Lung (tissue), 12 donors: ENCODE measurements around the gene ROS1. TPM values are rescaled to one million over a fixed set of nuclear protein-coding genes. Genes with fewer than 3 reads are reported as not detected.

ENCODE experiments used
- ATAC-seq: fragments of 200-7000 bp; cut with Tn5 transposase; one replicate; pipeline ENCODE4 v1.9.1; 2020; ENCODE audit warnings: moderate number of reproducible peaks; ENCODE audit not compliant: insufficient read depth, low FRiP score
- DNase-seq, 3 donors: peaks; one replicate each; pipeline ENCODE4 v3.0.0-alpha.2; 2013 to 2017
- H3K27ac ChIP-seq, 2 donors: one replicate each; pipeline ENCODE4 v1.5.1; 2013; ENCODE audit warnings: mild to moderate bottlenecking in 2 of 2, moderate library complexity in 2 of 2, control low read depth in 1 of 2, inconsistent platforms in 1 of 2, low read depth in 1 of 2, low read length in 1 of 2
- H3K27me3 ChIP-seq, 3 donors: one replicate each; pipeline ENCODE4 v1.5.1; 2013; ENCODE audit warnings: low read length in 2 of 3; ENCODE audit not compliant: control insufficient read depth in 3 of 3, insufficient read depth in 3 of 3
- H3K36me3 ChIP-seq, 4 donors: one replicate each; pipeline ENCODE4 v1.5.1; 2013; ENCODE audit warnings: low read length in 4 of 4, mild to moderate bottlenecking in 1 of 4, moderate library complexity in 1 of 4; ENCODE audit not compliant: control insufficient read depth in 4 of 4, insufficient read depth in 4 of 4
- H3K4me1 ChIP-seq, 5 donors: one replicate each; pipeline ENCODE4 v1.5.1; 2013; ENCODE audit warnings: low read length in 5 of 5, mild to moderate bottlenecking in 2 of 5, moderate library complexity in 1 of 5; ENCODE audit not compliant: control insufficient read depth in 5 of 5, insufficient read depth in 5 of 5
- H3K4me3 ChIP-seq: one replicate; pipeline ENCODE4 v1.5.1; 2013; ENCODE audit warnings: mild to moderate bottlenecking, control low read depth, moderate library complexity
- H3K9ac ChIP-seq, 2 donors: one replicate each; pipeline ENCODE4 v1.5.1; 2013; ENCODE audit warnings: low read length in 2 of 2, control low read depth in 1 of 2; ENCODE audit not compliant: insufficient read depth in 1 of 2
- H3K9me3 ChIP-seq, 4 donors: one replicate each; pipeline ENCODE4 v1.5.1; 2013; ENCODE audit warnings: low read length in 3 of 4, mild to moderate bottlenecking in 1 of 4, moderate library complexity in 1 of 4; ENCODE audit not compliant: control insufficient read depth in 4 of 4, insufficient read depth in 3 of 4
- WGBS, 2 donors: extraction: QIAGEN DNeasy Blood & Tissue Kit; methylation state at CpG; one replicate each; pipeline ENCODE4 v1.1.7; 2013; 5-methylcytosine and 5-hydroxymethylcytosine counted together
- polyA plus RNA-seq, 2 donors: library from polyadenylated mRNA; stranded (reverse); fragments of 200-250 nt; gene quantifications; one replicate each; pipeline ENCODE4 v1.2.1, GENCODE V29; 2013
- total RNA-seq, 2 donors: library from RNA; depleted of rRNA in 1 of 2; stranded (reverse); fragments of >200 nt in 1 of 2; gene quantifications; one replicate each; pipeline ENCODE4 v1.2.1, GENCODE V29; 2014 to 2021
- TF ChIP-seq, protein P1 (sequence below): IDR thresholded peaks from 2 replicates; pipeline ENCODE4 v1.5.1; 2012; ENCODE audit warnings: mild to moderate bottlenecking; ENCODE audit errors: control extremely low read depth, extremely low read depth
- donor health status: control.
- donor health status: control.
- donor health status: Bipolar disorder and iron deficiency.
- donor health status: healthy.
- donor health status: DM: yes; HTN: yes; CAD: no.

The ROS1 gene
- total and polyA plus RNA-seq, 4 donors: 15.5 to 263 (median 59.4) TPM

DNA sequence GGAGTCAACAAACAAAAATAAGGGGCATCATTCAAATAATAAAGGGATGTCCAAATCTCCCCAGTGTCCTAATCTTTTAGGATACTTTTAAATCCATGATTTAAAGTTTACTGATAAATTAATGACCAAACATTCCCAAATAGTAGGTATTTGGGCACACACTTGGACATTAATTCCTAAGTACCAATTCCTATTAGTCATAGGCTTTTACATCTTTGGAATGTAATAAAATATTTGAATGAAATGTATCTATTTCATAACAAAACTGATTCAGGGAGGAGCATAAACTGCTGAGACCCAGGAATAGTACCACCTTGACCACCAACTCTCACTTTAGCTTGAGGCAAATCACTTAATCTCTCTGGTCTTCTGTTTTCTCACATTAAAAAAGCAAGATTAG lies 116.1 kb downstream of the ROS1 start:
- H3K9ac ChIP-seq: no peak overlapping the region

DNA sequence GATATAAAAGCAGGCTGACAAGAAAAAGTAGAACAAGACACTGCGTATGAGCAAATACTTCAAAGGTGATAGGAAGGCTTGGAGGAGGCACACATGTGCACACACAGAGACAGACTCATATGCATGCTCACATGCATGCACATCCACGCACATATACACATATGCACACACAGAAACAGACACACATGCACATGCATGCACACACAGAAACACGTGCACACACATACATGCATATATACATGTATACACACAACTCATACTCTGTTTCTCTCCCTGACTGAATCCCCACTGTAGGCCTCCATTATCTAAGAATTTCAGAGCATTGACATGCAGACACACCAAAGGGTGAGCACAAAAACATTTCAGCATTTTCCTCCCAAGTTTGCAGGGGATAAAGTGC lies 116.7 kb downstream of the ROS1 start:
- 83 to 84% methylated on average over 3 of the region's 3 CpGs for WGBS, 2 donors
- no peak overlapping the region for H3K9ac ChIP-seq

More for the DNA sequence above, 116.1 kb downstream of the ROS1 start:
- Histone ChIP-seq H3K27me3 (no peaks in the 10 kb centered on the region), H3K27ac (no peak overlapping the region), H3K4me3 (no peak overlapping the region), H3K36me3 (no peaks in the 10 kb centered on the region), H3K4me1 (no peaks in the 10 kb centered on the region), H3K9me3 (no peaks in the 10 kb centered on the region)
- DNase-seq: no peak
- TF ChIP-seq, protein P1, sequence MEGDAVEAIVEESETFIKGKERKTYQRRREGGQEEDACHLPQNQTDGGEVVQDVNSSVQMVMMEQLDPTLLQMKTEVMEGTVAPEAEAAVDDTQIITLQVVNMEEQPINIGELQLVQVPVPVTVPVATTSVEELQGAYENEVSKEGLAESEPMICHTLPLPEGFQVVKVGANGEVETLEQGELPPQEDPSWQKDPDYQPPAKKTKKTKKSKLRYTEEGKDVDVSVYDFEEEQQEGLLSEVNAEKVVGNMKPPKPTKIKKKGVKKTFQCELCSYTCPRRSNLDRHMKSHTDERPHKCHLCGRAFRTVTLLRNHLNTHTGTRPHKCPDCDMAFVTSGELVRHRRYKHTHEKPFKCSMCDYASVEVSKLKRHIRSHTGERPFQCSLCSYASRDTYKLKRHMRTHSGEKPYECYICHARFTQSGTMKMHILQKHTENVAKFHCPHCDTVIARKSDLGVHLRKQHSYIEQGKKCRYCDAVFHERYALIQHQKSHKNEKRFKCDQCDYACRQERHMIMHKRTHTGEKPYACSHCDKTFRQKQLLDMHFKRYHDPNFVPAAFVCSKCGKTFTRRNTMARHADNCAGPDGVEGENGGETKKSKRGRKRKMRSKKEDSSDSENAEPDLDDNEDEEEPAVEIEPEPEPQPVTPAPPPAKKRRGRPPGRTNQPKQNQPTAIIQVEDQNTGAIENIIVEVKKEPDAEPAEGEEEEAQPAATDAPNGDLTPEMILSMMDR: no peak
- no peak for ATAC-seq

DNA sequence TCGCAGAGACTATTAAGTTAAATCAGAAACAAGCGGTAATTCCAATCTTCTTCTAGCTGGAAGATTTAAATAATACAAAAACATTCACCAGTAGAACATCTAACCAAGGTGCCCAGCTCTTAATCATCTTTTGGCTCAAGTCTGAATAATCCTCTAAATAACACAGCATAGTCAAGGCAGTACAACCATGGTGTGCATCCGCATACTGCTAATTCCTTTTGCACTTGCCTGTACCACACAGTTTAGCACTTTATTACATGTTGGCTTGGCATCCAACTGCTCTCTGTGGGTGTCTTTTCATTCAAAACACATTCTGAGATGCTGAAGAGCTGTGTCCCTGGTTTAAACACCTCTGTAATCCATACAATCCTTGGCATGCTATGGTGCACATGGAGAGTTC lies 118.1 kb downstream of the ROS1 start:
- WGBS, 2 donors: 73 to 93% methylated on average over 3 of the region's 3 CpGs
- H3K9me3 ChIP-seq: no peaks in the 10 kb centered on the region
- H3K4me3 ChIP-seq: no peak overlapping the region
- no peak for ATAC-seq
- no peaks in the 10 kb centered on the region for H3K27me3 ChIP-seq
- no peak overlapping the region for H3K27ac ChIP-seq
- no peak overlapping the region for H3K9ac ChIP-seq
- no peaks in the 10 kb centered on the region for H3K36me3 ChIP-seq
- no peak for DNase-seq
- TF ChIP-seq, protein P1: no peak
- no peaks in the 10 kb centered on the region for H3K4me1 ChIP-seq

More for the DNA sequence above, 116.7 kb downstream of the ROS1 start:
- H3K4me3 ChIP-seq: no peak overlapping the region
- H3K27ac ChIP-seq: no peak overlapping the region
- no peaks in the 10 kb centered on the region for H3K27me3 ChIP-seq
- no peaks in the 10 kb centered on the region for H3K36me3 ChIP-seq
- TF ChIP-seq, protein P1: no peak
- no peak for DNase-seq
- H3K4me1 ChIP-seq: no peaks in the 10 kb centered on the region
- no peaks in the 10 kb centered on the region for H3K9me3 ChIP-seq
- no peak for ATAC-seq

DNA sequence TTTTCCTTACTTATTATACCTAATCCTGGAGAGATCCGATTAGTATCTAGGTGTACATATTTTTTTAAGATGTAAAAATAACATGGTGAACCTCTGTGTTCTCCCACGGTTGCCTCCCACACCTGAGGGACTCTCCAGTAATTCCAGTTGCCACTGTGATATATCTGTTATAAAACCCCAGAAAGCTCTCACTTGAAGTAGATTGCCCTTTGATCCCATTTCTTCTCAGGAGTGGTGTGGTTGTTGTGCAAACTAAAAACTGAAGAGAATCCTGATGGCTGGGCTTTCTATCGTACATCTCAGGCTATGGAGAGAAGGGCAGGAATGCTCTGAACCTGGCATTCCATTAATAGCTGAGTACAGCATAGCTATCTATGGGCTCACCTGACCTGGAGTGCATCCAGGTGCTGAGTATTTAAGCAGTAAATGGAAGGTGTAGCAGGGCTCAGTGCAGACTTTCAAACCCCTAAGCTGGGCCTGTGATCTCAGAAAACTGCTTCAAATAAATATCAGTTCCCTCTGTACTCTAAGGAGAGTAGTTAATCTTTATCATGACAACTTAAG lies 119.4 kb downstream of the ROS1 start:
- Histone ChIP-seq H3K27me3 (no peaks in the 10 kb centered on the region), H3K36me3 (no peaks in the 10 kb centered on the region), H3K4me3 (no peak overlapping the region), H3K9ac (no peak overlapping the region), H3K4me1 (no peaks in the 10 kb centered on the region), H3K27ac (no peak overlapping the region), H3K9me3 (no peaks in the 10 kb centered on the region)
- WGBS, 2 donors: 62 to 83% methylated on average over 3 of the region's 3 CpGs
- peak in 2 of 3 donors; percentile 1 to 36 for DNase-seq
- ATAC-seq: peak; percentile 57
- TF ChIP-seq, protein P1: no peak
